Measurements from ENCODE around the gene GPR132. TPM values are rescaled to one million over a fixed set of nuclear protein-coding genes. Genes with fewer than 3 reads are reported as not detected.

The GPR132 gene
- total and polyA plus RNA-seq, 2 donors (not counting 3 experiments of a cell fraction or from before 2014, with no cell fraction given): not detected

DNA sequence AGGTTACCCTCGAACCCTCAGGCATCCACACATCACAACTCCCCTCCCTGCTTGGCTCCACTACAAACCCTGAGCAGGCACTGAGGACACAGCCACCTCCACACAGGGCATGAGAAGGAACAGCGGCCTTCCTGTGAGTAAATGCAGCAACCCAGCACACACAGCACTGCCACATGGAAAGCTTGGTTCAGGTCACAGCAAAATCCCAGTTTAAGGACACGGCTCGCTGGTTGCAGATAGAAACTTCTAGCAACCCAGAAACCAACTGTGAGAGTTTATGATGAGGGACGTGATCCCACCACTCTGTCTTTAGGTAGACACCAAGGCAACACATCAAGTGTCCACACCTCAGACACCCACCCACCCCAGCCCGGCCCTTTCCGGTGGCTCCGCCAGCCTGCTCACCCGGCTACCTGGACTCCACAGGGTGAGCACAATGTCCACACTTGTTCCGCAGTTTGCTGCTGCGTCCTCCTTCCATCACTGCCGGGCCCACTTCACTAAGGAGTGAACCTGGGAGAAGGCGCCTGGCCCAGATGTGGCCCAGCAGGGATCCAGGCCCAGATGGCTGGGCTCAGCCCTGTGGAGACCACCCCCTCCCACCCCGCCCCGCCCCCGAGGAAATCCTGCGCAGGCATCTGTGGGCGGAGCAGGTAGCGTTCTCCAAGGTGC, 57.5 kb downstream of the GPR132 start:
- H2AFZ ChIP-seq (ENCODE audit: low read depth, low read length): no peak overlapping the region
- DNase-seq (ENCODE audit: low read depth, low spot score) (no peak), FAIRE-seq (no peak)
- ChIA-PET POLR2A (no interaction called here), CTCF (no interaction called here)
- no peak overlapping the region for H3K27ac ChIP-seq (ENCODE audit: insufficient read depth, low read depth, low read length)
- H4K20me1 ChIP-seq (replicated peaks; ENCODE audit: control insufficient read depth, extremely low read depth, insufficient read depth, low read length): no peaks in the 10 kb centered on the region
- H3K4me1 ChIP-seq (ENCODE audit: control insufficient read depth, extremely low read depth, insufficient read depth, low read length): no peaks in the 10 kb centered on the region
- dilution Hi-C loops (cut with MboI; ENCODE audit: extremely low pct_ligation_motif_present, low sequenced_read_pairs): no loop called here
- intact Hi-C loops (cut with micrococcal nuclease): no loop called here
- H3K9ac ChIP-seq (replicated peaks; ENCODE audit: extremely low read depth, insufficient read depth, low read length): no peak overlapping the region
- no peaks in the 10 kb centered on the region for H3K27me3 ChIP-seq (ENCODE audit: control insufficient read depth in 2 of 2, insufficient read depth in 2 of 2, low read length in 2 of 2)
- TF ChIP-seq CTCF (IDR thresholded peaks at IDR 0.05; ENCODE audit: extremely low read depth in 1 of 2, insufficient read depth in 1 of 2, low read depth in 1 of 2, low read length in 2 of 2) (no peak), EZH2 (IDR thresholded peaks at IDR 0.05; ENCODE audit: borderline replicate concordance, low read depth, low read length, severe bottlenecking) (no peak), FOS (IDR thresholded peaks at IDR 0.05; ENCODE audit: borderline replicate concordance, insufficient read depth, low read length) (no peak), MYC (IDR thresholded peaks at IDR 0.05; ENCODE audit: low read depth, low read length) (no peak), JUN (IDR thresholded peaks at IDR 0.05; ENCODE audit: borderline replicate concordance, insufficient read depth, insufficient read length, low read depth) (no peak), GATA2 (IDR thresholded peaks at IDR 0.05; ENCODE audit: insufficient read depth, insufficient read length, low read depth, low read length) (no peak), POLR2A (IDR thresholded peaks at IDR 0.05; ENCODE audit: low read depth, low read length) (no peak), POLR2AphosphoS5 (IDR thresholded peaks at IDR 0.05; ENCODE audit: insufficient read depth, low read depth, low read length) (no peak)
- TF ChIP-seq, protein P1, sequence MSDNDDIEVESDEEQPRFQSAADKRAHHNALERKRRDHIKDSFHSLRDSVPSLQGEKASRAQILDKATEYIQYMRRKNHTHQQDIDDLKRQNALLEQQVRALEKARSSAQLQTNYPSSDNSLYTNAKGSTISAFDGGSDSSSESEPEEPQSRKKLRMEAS (IDR thresholded peaks at IDR 0.05; ENCODE audit: insufficient read depth, insufficient read length): no peak
- H3K36me3 ChIP-seq (ENCODE audit: control insufficient read depth in 2 of 2, extremely low read depth in 1 of 2, insufficient read depth in 2 of 2, low read length in 2 of 2): peaks cover 9 to 16% of the 10 kb centered on the region in 2 experiments
- H3K9me1 ChIP-seq (replicated peaks; ENCODE audit: control insufficient read depth, extremely low read depth, insufficient read depth, low read length): no peaks in the 10 kb centered on the region
- H3K9me3 ChIP-seq (replicated peaks; ENCODE audit: control insufficient read depth, insufficient read depth, low read length): no peaks in the 10 kb centered on the region
- BruUV-seq (replicated peaks): no TSS peak
- H3K4me3 ChIP-seq (replicated peaks in 1 of 3; ENCODE audit: insufficient read depth in 1 of 3, low read depth in 1 of 3, low read length in 3 of 3): no peak overlapping the region
- H3K79me2 ChIP-seq (ENCODE audit: control insufficient read depth, insufficient read depth, low read length): peaks cover 36% of the 10 kb centered on the region
- H3K4me2 ChIP-seq (ENCODE audit: insufficient read depth, low read length): no peak overlapping the region
